ENCODE results near the gene UBASH3B.

UBASH3B gene

DNA sequence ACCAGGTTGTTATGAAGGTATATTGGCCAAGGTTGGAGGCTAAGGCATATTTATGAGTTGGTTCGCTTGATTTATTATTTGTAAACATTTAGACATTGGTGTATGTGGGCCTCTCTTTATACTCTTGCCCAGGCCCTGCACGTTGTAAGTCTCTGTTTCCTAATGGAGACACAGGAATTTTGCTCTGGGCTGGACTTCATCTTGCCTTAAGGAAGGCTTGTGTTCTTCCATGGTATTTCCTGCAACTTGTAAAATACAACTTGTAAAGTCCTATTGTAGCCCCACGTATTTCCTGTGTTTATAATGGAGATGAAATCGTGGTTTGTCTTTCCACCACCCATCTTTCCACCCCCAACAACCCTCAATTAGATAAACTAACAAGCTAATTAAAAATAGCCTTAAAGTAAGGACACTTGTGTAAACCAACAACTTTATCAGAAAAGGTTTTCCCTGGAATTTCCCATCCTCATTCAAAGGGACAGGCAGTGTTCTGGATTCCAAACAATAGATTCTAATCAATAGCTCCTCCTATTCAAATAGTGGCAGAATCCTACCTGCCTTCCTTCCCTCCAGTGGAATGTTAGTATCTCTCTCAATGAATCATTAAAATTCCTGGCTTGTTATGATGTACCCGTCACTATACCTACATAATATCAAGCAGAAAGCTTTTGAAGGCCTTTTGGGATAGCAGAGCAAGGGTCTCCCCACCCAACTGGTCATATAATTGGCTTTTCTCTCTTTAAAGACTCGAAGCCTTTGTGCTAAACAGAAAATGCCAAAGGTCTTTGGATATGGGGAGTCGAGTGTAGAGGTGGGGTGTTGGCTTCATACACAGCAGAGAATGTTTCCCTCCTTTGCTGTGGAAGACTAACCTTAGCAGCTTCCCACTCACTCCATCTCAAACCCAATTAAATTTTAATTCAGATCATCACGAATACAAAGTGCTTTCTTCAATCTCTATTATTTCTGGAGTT lies 77.1 kb downstream of the UBASH3B start:
- DNase-seq (ENCODE audit: low read depth), result no peak

DNA sequence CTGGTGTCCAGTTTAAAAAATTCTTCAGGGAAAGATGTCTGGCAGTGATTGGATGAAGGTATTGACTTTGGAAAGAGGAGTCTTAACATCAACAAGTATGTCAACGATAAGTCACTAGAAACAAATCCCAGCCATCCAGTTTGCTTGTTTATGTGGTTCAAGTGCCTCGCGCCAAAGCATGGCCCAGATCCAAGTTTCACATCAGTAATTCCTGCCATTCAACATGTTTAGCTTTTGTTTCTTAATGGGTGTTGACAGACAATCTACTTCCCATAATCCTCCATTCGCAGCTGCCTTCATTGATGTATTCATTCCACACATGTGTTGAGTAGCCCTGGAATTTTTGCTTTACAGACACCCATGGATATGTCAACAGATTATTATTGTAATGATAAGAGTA lies 77.8 kb downstream of the UBASH3B start:
- no peak for DNase-seq (ENCODE audit: low read depth)

DNA sequence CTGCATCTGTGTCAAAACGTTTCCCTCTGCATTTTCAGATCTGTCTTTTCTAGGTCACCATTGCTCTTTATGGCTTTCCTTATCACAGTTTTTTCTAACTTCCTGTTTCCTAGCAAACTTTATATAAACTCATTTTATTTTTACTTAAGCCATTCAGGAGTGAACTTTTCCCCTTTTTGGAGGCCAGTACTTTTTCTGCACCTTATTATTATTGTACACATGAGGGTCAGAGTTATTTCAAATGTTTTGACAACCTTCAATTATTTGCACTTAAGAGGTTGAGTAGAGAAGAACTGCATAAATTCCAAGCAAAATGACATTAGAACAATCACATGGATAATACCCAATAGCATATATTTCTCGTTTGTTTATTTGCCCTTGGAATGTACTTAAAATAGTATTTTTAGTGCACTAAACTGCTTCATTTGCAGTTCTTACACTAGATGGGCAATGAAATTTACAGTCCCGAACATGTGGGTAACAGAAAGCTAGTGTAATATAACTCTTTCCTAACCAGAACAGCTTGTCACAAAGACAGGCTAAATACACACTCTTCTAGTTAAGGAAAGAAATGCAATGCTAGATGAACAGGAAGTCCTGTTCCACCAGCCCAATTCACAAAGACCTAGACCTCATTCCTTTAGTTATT lies 79.5 kb downstream of the UBASH3B start:
- DNase-seq (ENCODE audit: low read depth), result no peak

DNA sequence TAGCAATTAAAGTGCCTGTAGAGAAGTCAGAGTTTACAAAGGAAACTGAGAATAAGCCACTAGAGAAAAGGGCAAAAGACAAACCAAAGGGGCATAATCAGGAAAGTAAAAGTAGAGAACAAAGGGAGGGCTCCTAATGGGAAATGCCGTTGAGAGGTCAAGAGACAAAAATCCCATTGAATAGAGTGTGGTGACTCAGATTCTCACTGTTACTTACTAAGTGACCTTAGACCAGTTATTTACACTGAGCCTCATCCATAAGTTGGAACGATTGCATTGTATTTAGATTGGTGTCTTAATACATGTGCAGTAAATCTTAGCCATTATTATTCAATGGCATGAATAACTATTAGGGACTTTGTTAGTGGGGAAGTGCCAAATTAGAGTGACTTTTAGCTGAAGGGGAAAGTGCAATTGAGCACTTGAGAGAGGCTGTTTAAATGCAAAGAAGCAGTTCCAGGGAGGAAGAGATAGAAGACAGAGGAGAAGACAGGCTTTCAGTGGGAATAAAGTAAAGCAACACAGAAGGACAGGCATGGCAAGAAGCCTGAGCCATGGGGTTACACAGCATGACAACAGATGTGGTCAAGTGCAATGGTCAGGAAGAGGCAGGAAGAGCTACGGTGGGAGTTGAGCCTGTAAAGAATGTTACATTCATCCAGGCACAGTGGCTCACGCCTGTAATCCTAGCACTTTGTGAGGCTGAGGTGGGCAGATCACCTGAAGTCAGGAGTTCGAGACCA lies 82.6 kb downstream of the UBASH3B start:
- DNase-seq (ENCODE audit: low read depth), result no peak

DNA sequence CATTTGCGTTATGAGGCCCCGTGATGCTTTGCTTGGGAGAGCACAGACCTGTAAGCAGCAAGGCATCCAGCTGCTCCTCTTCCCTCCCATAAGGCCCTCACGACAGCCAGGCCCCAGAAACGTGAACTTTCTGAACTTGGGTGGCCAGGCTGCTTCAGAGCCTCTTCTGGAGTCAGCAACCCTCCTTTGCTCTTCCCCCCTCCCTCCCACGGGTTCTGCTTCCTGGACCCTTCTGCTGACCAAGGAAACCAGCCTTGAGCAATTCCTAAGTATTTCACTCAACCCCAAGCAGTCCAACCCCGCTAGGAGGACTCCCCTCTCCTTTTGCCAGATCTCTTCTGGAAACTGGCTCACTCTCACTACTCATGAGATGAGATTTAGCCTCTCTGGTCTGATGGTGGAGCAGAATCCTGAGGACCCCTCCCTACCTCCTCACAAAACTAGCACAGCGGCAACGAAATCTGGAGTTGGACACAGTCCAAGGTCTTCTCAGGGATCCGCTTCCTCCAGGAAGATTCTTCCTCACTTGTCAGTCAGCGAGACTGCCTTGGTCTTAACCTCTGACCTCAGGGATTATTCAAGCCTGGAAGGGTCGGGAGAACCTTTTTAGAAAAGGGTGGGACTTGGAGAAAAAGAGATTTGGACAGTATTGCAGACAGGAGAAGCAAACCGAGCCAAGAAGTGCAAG lies 86.2 kb downstream of the UBASH3B start:
- no peak for DNase-seq (ENCODE audit: low read depth)

DNA sequence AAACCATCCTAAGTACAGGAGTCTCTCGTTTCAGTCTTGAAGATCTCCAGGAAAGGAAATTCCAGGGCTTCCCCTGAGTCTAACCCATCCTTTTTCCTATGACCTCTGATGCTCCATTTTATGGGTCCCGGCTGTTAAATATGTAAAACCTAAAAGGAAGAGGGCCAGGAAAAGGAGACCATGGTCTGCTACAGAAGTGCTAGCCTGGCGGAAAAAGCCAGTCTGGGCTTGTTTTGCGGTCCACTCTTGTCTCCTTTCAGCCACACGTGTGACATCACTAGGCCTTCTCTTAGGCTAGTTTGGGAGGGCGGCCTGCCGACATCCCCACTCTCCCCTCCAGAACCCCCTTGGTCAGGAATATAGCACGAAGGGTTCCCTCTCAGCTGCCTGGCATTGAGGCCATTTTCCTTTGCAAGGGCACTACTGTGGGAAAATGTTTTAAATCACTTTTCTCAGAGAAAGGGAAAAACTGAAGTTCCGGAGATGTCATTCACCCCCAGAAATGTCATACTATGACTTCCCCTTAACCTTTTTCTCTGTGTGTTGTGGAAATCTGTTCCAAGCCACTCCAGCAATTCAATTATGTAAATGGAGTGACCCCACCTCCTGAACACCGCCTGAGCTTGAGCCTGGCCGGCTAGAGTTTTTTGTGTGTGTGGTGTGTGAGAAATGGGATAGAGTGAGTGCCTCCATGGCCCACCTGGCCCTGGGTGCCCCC lies 86.9 kb downstream of the UBASH3B start:
- DNase-seq (ENCODE audit: low read depth), result no peak

DNA sequence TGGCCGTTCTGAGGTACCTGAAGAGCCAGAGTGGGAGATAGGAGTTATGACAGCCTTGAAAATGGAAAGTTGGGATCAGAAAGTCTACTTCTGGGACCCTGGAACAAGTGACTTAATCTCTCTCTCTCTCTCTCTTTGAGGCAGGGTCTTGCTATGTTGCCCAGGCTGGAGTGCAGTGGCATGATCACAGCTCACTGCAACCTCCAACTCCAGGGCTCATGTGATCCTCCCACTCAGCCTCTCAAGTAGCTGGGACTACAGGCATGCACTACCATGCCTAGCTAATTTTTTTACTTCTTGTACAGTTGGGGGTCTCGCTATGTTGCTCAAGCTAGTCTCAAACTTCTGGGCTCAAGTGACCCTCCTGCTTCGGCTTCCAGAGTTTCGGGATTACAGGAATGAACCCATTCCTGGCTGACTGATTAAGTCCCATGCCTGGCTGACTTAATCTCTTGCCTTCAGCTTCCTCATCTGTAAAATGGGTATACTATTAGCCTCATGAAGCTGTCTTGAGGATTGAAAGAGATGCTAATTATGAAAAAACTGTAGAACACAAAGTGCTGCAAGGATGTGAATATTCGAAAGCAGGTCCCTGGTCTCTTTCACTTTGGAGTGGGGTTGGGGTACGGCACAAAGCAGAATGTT lies 87.7 kb downstream of the UBASH3B start:
- DNase-seq (ENCODE audit: low read depth), result no peak

DNA sequence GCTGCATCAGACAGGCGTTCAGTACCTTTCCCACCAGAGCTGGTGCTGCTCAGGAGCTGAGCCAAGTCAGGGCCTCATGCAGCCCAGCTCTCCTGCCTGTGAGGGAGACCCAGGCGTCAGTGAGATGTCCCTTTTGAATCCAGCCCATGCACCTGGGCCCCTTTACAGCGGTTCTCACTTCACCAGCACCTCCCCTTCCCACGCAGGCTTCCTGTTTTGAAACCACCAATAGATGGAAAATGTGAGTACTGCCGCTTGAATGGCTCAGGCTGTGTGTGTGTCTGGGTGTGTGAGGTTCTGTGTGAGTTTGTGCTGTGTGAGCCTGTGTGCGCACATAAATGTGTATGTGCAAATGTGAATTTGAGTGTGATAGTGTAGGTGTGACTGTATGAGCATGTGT lies 88.4 kb downstream of the UBASH3B start:
- peak; percentile 82 for DNase-seq (ENCODE audit: low read depth)

DNA sequence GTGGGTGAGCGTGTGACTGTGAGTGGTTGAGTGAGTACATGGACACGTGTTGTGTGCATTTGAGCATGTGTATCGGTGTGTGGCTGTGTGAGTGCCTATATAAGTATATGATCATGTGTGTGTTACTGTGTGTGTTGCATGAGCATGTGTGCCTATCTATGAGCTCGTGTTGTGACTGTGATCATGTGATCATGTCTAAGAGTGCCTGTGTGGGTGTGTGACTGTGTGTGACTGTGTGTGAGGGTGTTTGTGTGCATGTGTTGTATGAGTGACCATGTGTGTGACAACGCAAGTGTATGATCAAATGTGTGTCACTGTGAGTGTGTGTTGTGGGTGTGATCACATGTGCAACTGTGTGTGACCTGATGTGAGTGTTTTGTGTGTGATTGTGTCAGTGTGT lies 88.8 kb downstream of the UBASH3B start:
- no peak for DNase-seq (ENCODE audit: low read depth)

DNA sequence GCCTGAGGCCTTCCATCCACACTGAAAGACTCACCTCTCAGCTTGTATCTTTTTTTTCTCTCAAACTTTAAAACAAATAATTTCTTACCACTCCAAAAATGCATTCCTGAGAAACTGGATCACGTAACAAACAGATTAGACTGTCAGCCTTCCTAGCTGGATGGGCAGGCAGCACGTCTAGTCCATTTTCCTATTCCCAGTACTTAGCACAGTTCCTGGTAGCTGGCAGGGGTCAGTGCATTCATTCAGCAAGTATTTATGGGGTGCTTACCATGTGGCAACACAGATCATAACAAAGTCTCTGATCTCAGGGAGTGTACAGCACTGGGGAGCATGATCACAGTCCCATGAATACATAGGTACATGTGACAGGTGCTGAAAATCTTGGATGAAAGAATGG lies 89.6 kb downstream of the UBASH3B start:
- no peak for DNase-seq (ENCODE audit: low read depth)

DNA sequence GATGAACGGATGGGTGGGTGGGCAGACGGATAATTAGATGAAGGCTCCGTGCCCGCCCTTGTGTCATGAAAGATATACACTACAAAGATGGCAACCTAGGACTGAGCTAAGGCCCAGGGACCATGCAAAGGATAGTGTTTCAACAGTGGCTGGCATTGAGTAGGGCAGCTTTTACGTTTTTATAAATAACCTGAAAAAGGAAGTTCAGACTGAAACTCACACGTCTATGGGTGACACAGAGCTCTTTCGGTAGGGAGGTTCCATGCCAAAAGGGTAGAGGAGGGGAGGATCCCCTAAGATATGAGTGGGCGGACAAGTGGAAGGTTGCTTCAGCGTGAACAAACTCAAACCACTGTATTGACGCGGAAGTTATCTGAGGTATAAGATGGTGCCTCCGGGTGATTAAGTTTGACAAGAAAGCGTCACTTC lies 90.5 kb downstream of the UBASH3B start:
- DNase-seq (ENCODE audit: low read depth), result peak; percentile 70

DNA sequence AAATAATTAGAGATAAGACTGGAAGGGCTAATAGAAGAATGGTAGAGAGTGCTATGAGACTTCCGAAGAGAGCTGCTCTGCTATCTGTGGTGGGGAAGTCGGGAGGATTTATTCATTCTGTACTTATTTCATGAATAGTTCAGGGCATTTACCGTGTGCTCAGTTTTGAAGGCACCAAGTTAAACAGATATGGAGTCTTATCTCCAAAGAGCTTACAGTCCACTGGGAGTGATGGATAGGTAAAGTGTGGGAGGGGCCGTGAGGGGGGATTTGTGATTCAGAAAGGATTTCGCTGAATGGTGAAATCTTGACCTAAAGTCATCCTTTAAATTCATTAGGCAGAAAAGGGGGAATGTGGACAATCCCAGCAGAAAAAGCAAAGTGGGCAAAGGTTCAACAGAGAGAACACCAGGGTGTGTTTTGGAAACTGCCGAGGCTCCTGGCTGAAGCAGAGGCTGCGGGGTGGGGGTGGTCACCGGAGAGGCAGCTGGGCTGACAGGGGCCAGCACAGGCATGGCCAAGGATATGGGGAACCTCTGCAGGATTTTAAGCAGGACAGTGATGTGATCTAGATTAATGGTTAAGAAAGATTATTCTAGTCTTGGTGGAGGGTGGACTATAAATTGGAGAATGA lies 91.2 kb downstream of the UBASH3B start:
- no peak for DNase-seq (ENCODE audit: low read depth)

DNA sequence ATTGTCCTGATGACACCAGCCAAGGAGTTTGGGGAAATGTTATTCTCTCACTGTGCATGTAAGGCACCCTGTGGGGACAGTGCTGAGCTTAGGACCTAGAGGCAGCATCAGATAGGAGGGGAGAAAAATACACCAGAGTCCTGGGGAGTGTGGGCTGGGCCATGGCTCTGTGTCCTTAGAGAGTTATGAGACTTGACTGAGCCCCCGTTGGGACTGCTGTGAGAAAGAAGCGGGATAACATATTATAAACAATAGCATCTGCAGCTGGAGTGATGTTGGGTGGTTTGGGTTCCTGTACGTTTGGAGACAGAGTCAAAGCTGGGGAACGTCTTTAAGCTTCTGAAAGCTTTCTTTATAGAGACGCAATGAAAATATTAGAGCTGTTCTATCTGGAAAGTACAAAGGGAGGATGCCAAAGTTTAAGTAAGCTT lies 91.8 kb downstream of the UBASH3B start:
- DNase-seq (ENCODE audit: low read depth), result no peak

DNA sequence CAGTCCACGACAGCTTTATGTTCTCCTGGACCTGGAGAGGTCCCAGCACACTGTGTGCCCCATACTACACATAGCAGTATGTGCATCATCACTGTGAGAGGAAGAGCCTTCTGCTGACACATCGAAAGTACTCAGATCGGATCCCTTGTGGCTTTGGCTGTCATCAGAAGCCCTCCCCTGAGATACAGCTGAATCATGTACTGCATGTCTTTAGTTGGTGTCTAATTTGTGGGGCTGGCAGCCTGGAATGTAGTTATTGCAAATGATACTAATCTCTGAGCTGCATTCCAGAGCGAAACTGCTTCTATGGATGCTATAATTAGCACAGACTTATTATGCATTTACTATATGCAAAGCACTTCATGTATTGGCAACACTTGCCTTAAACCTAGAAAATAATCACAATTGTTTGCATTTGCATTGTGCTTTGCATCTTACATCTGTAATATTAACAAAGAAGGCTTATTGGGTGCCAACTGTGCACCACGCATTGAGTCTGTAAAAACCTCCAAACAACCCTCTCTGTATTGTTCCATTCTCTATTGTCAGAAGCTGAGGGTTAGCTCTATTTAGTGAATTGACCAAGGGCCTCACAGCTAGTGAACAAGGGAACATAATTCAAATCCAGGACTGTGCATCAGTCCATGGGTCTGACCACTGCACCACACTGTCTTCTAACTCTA lies 93.6 kb downstream of the UBASH3B start:
- peak; percentile 57 for DNase-seq (ENCODE audit: low read depth)

DNA sequence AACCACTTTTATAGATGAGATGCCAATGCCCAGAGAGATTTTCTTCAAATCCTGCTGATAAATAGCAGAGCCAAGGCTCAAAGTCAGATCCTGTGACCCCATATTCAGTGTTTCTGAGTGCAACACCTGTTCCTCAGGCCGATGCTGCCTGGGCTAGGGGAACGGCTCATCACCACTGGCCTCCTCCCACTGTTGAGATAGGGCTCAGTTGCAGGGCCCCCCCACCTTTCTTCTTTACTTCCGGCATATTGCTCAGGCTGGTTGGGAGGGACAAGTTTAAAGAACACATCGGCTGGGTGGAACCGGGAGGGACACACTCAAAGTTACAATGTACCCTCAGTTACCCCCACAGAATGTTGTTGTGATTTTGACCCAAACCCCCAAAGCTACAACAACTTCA lies 94.5 kb downstream of the UBASH3B start:
- no peak for DNase-seq (ENCODE audit: low read depth)

DNA sequence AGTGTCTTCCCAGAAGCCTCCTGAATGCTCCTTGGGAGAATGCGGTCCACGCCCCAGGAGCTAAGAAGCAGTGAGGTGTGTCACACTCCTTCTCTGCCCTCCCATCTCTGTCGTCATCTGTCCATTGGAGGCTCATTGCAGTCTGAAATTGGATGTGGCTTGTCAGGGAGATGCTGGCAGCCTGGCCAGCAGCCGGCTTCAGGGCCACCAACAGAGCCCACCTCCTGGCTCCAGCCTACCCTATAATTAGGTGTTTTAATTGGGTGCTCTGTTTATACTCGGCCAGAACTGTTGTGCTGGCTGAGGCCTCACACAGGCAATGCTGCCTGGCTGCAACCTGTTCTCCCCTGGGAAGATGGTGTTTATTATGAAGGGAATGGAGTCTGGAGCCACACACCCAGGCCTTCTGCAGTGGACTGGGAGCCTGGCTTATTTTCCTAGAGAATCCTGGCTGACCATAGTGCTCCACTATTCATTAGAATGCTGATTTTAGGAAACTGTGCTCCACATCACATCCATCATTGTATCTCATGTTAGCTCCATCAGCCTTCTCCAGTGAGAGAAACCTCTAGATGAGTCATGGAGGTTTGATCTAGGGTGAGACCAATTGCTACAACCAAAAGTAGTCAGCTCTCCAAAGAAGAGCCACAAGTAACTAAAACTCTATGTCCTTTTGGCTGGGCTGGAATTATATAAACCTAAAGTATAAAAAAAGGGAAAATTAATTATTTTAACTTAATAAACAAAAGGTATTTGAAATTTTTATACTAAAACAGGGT lies 96.0 kb downstream of the UBASH3B start:
- DNase-seq (ENCODE audit: low read depth), result no peak

DNA sequence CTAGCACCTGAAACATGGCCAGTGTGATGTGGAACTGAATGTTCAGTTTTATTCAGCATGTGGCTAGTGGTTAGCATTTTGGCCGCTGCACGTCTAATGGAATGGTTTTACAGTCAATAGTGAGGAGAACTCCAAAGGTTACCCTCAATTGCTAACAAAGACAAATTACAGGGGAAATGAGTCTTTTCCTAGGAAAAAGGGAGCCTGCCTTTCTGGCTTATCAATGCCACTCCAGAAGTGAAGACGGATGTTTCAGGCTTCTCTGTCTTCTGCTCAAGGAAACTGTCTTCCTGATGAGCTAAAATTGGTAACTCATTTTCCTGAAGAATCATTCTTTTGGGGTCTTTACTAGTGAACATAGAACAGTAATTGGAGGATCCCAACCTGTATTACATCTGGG lies 98.5 kb downstream of the UBASH3B start:
- no peak for DNase-seq (ENCODE audit: low read depth)

DNA sequence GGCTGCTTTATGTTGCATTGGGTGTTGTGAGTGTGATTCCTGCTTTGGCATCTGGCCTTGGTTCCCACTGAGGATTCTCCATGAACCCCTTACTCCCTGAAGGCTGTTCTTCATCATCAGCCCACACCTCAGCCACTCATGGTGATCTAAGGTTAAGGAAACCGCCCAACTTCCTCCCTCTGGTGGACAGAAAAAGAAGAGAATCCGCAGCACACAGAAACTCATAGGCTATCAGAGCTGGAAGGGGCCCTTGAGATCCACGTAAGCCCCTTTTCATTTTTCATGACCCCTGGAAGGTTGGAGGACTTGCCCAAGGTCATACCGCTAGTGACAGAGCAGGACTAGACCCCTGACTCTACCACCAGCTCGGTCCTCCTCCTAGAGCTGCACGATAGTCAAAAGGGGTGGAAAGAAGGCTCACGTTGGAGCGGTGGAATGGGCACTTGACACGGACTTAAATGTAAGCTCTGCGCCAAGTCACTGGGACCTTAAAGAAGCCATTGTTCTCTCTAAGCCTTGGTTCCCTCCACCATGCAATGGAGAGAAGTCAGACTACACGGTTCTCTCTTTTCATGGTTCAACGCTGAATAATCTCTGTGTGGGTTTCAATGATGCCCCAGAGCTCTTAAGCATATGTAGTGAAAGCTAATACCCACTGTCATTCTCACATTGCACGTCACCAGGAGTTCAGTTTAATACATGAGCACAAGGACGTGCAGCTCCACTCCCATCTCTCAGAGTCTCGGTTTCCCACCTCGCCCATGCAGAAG lies 99.2 kb downstream of the UBASH3B start:
- DNase-seq (ENCODE audit: low read depth), result peak; percentile 25
